GM19372 (cell line): ENCODE measurements around the gene AP5S1.
"Not testable (repeated sequence)": the region's sequence is repeated elsewhere in the genome, so short reads cannot be mapped to it uniquely, and the experiment has no call there.

Experiments used
- ATAC-seq: cut with Tn5 transposase; IDR thresholded peaks from one replicate; pipeline ENCODE4 v1.9.1; 2021; ENCODE audit warnings: mild to moderate bottlenecking, low read depth, moderate library complexity; ENCODE audit not compliant: unreplicated experiment

The AP5S1 gene

GRCh38 chr20:3788685-3789155 is 31.6 kb upstream of the AP5S1 start:
- no peak for ATAC-seq

- not testable (repeated sequence) for ATAC-seq
Observed at GRCh38 chr20:3789201-3789600, 31.1 kb upstream of the AP5S1 start.

- not testable (repeated sequence) for ATAC-seq
Observed at GRCh38 chr20:3794168-3794567, 26.2 kb upstream of the AP5S1 start.

- no peak for ATAC-seq
Observed at GRCh38 chr20:3794701-3795420, 25.5 kb upstream of the AP5S1 start.

- ATAC-seq, result peak; percentile 71
Observed at GRCh38 chr20:3795511-3796468, 24.6 kb upstream of the AP5S1 start, which contains the start of gene CDC25B. TSS of gene CDC25B (plus strand) at chr20:3796310. CDS start at chr20:3796532, 222 bp downstream.

GRCh38 chr20:3796477-3797225 is 23.7 kb upstream of the AP5S1 start:
- ATAC-seq, result no peak

GRCh38 chr20:3797226-3797545 is 23.2 kb upstream of the AP5S1 start:
- no peak for ATAC-seq

GRCh38 chr20:3797592-3798372 is 22.6 kb upstream of the AP5S1 start:
- ATAC-seq, result no peak

GRCh38 chr20:3798373-3798768 is 22.0 kb upstream of the AP5S1 start:
- ATAC-seq, result no peak

- ATAC-seq, result no peak
Observed at GRCh38 chr20:3798908-3799248, 21.5 kb upstream of the AP5S1 start.

GRCh38 chr20:3800256-3800877 is 20.0 kb upstream of the AP5S1 start:
- ATAC-seq, result no peak

- ATAC-seq, result no peak
Observed at GRCh38 chr20:3800878-3801260, 19.5 kb upstream of the AP5S1 start.

GRCh38 chr20:3801299-3801698 is 19.0 kb upstream of the AP5S1 start:
- no peak for ATAC-seq

GRCh38 chr20:3801846-3802245 is 18.5 kb upstream of the AP5S1 start:
- ATAC-seq, result no peak

GRCh38 chr20:3802524-3803239 is 17.7 kb upstream of the AP5S1 start:
- no peak for ATAC-seq

GRCh38 chr20:3803289-3803688 is 17.1 kb upstream of the AP5S1 start:
- ATAC-seq, result no peak

GRCh38 chr20:3803854-3804253 is 16.5 kb upstream of the AP5S1 start:
- ATAC-seq, result no peak

- ATAC-seq, result no peak
Observed at GRCh38 chr20:3804254-3804751, 16.0 kb upstream of the AP5S1 start.

GRCh38 chr20:3804781-3805180 is 15.6 kb upstream of the AP5S1 start:
- no peak for ATAC-seq
